Calu3 (cell line): ENCODE data around the gene SPOCK2. TPM values are rescaled to one million over a fixed set of nuclear protein-coding genes. Genes with fewer than 3 reads are reported as not detected.

Experiments used
- BruUV-seq: library from RNA; stranded (reverse); fragments of 400-500 nt; replicated peaks from 2 replicates; lab custom pipeline; 2021; lab: Mats Ljungman, UMichigan
- CTCF ChIA-PET: fragments of 300-600 bp; sonication (Branson Sonifier 250); formaldehyde crosslinking; loops from one replicate; lab custom pipeline; 2022; ENCODE audit warnings: antibody characterized with exemption; lab: Charles Lee
- DNase-seq: peaks from one replicate; pipeline ENCODE4 v3.0.0; 2022
- H3K27ac Mint-ChIP-seq: one replicate; pipeline ENCODE4 v1.8.0; 2022; ENCODE audit warnings: mixed read lengths; ENCODE audit not compliant: unreplicated experiment
- H3K27me3 Mint-ChIP-seq: one replicate; pipeline ENCODE4 v1.8.0; 2022; ENCODE audit warnings: mixed read lengths; ENCODE audit not compliant: unreplicated experiment
- H3K36me3 Mint-ChIP-seq: one replicate; pipeline ENCODE4 v1.8.0; 2022; ENCODE audit warnings: mild to moderate bottlenecking, moderate library complexity, mixed read lengths; ENCODE audit not compliant: insufficient read depth, unreplicated experiment
- H3K4me1 Mint-ChIP-seq: one replicate; pipeline ENCODE4 v1.8.0; 2022; ENCODE audit warnings: mild to moderate bottlenecking, low read depth, mixed read lengths; ENCODE audit not compliant: unreplicated experiment
- H3K4me3 Mint-ChIP-seq: one replicate; pipeline ENCODE4 v1.8.0; 2022; ENCODE audit warnings: mild to moderate bottlenecking, low read depth, moderate library complexity, mixed read lengths; ENCODE audit not compliant: unreplicated experiment
- H3K9me3 Mint-ChIP-seq: one replicate; pipeline ENCODE4 v1.8.0; 2022; ENCODE audit warnings: low read depth, mixed read lengths; ENCODE audit not compliant: unreplicated experiment
- CTCF ChIP-seq: fragments of 200-600 bp; IDR thresholded peaks from one replicate; pipeline ENCODE4 v1.8.0; 2022; ENCODE audit warnings: antibody characterized with exemption; ENCODE audit not compliant: unreplicated experiment
- intact Hi-C: fragments of 100-400 bp; cut with micrococcal nuclease; formaldehyde crosslinking; loops from one replicate; pipeline ENCODE4 v1.10.0; 2022; ENCODE audit not compliant: unreplicated experiment
- total RNA-seq: library from RNA; stranded (reverse); gene quantifications from 2 replicates; pipeline ENCODE4 v1.2.3, GENCODE V29; 2022

Gene SPOCK2
- total RNA-seq, 1 experiment from 2014 or later = 162 TPM

DNA sequence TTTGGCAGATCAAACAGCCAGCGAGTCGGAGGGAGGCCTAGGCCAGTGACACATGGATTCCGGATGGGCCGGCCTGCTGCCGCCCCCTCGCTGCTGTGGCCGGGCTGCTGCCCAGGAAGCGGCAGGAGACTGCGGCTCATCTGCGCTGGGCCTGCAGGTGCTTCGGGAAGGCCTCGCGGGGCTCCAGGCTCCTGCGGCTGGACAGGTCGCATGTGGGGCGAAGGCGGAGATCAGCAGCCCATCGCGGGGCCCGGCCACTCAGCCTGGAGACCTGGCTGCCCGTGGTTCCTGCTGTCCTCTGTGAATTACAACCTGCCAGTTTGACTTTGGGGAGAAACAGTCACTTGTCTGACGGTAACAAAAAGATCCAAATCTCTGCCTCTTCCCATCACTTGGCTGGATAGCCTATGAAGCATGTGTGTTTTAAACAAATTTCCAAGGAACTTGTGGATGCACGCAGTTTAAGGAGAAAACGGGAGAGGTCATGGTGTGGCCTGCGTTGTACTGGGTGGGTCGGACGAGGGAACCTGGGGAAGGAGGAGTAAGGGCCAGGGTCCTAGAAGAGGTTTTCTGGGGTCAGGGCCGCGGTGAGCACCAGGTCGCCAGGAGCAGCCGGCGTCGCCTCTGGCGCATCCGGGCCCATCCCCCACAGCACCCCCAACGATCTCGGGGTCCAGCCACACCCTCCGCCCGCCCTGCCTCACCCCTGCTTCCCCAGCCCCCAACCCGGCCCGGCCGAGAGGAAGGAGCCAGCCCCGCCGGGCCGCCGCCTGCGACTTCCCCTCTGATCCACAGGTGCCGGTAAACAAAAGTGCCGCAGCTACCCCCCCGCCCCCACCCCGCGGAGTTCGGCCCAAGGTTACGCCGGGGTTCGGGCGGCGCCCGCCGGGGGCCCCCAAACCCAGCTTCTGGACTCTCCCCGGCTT lies 1.6 kb downstream of the SPOCK2 start:
- CTCF ChIA-PET = interaction anchor here (0.6 to 2.0 kb wide), 5 partner anchors 11 to 247 kb away, joined by 3 to 4 read pairs (median 4); no protein-coding TSS in a partner anchor
- DNase-seq = peak; percentile 50
- H3K4me3 Mint-ChIP-seq = peak overlapping the region; percentile 79
- H3K36me3 Mint-ChIP-seq = peaks cover 53% of the 10 kb centered on the region
- no peak for TF ChIP-seq CTCF
- BruUV-seq = no TSS peak
- H3K4me1 Mint-ChIP-seq = peaks cover 67% of the 10 kb centered on the region
- no peaks in the 10 kb centered on the region for H3K9me3 Mint-ChIP-seq
- intact Hi-C loops = no loop called here
- H3K27ac Mint-ChIP-seq = peak overlapping the region; percentile 30
- H3K27me3 Mint-ChIP-seq = no peaks in the 10 kb centered on the region

DNA sequence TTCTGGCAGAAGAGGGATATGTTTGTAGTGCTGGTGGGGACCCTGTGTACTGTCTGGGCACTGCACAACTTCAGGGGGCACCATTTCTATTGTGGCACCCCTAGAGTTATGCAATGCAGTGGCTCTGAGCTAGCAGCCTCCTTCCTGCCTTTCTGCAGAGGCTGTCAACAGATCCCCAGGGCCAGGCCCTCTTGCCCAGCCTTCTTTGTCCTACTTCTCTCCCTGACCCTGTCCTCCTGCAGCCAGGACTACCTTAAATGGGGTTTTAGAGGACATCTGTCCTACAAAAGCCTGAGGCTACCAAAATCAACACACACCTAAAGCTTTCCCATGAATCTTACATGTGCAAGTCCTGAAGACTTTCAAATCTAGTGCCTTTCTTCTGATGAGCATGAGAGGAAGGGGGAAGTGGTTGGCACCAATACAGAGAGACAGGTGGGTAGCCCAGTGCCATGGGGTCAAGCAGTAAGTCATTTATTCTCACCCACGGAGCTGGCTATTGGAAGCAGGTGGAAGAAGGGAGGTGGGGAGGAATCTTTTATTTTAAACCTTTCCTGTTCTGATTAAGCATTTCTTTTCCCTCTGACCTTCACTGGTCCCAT lies 2.4 kb downstream of the SPOCK2 start:
- no TSS peak for BruUV-seq
- H3K9me3 Mint-ChIP-seq = no peaks in the 10 kb centered on the region
- H3K36me3 Mint-ChIP-seq = peaks cover 59% of the 10 kb centered on the region
- H3K27me3 Mint-ChIP-seq = no peaks in the 10 kb centered on the region
- peak overlapping the region; percentile 30 for H3K27ac Mint-ChIP-seq
- peaks cover 75% of the 10 kb centered on the region for H3K4me1 Mint-ChIP-seq
- no peak for TF ChIP-seq CTCF
- no peak for DNase-seq
- intact Hi-C loops = no loop called here
- H3K4me3 Mint-ChIP-seq = peak overlapping the region; percentile 79
- CTCF ChIA-PET = interaction anchor here (1.2 to 2.0 kb wide), 2 partner anchors 12 to 37 kb away, joined by 3 to 4 read pairs; no protein-coding TSS in a partner anchor

- Mint-ChIP-seq H3K4me3 (no peak overlapping the region), H3K4me1 (peaks cover 78% of the 10 kb centered on the region), H3K36me3 (peaks cover 62% of the 10 kb centered on the region), H3K9me3 (no peaks in the 10 kb centered on the region), H3K27ac (peak overlapping the region; percentile 2), H3K27me3 (no peaks in the 10 kb centered on the region)
- intact Hi-C loops = no loop called here
- no peak for TF ChIP-seq CTCF
- CTCF ChIA-PET = interaction anchor here (2.0 kb wide), 1 partner anchor 13 kb away, joined by 4 read pairs; no protein-coding TSS in a partner anchor
- no peak for DNase-seq
- TSS peak; percentile 14 for BruUV-seq
These were observed 3.2 kb downstream of the SPOCK2 start for GRCh38 chr10:72085166-72085565.

DNA sequence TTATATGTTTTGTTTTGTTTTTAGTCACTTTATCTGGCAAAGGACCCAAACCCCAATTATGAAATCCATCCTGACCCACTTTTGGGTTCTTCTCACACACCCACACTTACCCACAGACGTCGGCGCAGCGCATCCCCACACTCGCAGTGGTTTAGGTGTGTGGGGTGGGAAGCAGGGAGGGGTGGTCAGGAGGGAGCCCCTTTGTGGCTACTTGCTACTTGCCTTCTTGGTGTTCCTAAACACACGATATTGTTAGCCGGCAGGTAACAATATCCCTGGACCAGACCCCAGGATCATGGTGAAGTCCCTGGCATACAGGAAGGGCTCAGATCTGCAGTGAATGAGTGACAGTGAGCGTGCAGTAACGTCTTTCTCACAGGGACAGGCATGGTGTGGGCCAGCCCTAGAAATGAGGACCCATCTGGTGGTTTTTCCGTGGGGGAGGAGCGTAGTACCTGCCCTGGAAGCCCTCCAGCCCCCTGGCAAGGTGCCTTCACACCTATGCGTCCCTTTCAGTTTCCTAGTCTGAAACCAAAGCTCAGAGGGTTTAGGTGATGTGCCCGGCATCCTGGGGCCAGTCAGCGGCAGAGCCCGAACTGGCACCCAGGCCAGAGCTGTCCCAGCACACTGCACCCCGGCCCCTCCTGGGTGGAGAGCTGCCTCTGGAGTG lies 4.4 kb downstream of the SPOCK2 start:
- intact Hi-C loops = no loop called here
- no peak overlapping the region for H3K4me3 Mint-ChIP-seq
- TF ChIP-seq CTCF = no peak
- CTCF ChIA-PET = no interaction called here
- H3K36me3 Mint-ChIP-seq = peaks cover 54% of the 10 kb centered on the region
- BruUV-seq = no TSS peak
- no peak for DNase-seq
- H3K27me3 Mint-ChIP-seq = no peaks in the 10 kb centered on the region
- peaks cover 80% of the 10 kb centered on the region for H3K4me1 Mint-ChIP-seq
- no peak overlapping the region for H3K27ac Mint-ChIP-seq
- no peaks in the 10 kb centered on the region for H3K9me3 Mint-ChIP-seq
